GM23248 (cell line): ENCODE results near the gene SLC7A8.

Experiments
- EZH2 ChIP-seq: fragments of 200-600 bp; sonication (generic); IDR thresholded peaks from 2 replicates; pipeline ENCODE4 v1.6.1; 2018; ENCODE audit warnings: antibody characterized with exemption, mild to moderate bottlenecking; ENCODE audit not compliant: insufficient read depth, poor library complexity, severe bottlenecking
- EZH2phosphoT487 ChIP-seq: fragments of 200-600 bp; sonication (generic); IDR thresholded peaks from 2 replicates; pipeline ENCODE4 v1.6.1; 2018; ENCODE audit warnings: antibody characterized with exemption, moderate library complexity, mild to moderate bottlenecking, low read depth; ENCODE audit not compliant: insufficient read depth

DNA sequence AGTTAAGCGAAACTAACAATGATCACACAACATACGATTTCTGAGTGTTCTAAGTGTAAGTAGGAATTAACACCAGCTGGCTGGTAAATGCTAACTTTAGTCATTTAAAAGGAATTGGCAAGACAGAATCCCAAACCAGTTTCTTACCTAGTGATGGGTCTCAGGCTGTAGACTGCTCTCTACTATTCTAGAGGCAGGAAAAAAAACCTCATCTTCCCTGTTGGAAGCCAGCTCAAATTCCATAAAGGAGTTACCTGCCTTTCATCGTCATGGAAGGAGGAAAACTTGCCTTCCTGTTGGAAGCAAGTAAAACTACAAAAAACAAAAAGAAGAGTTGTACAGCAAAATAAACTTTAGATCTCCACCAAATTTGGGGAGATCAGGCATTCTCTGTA is 23.7 kb upstream of the SLC7A8 start:
- TF ChIP-seq EZH2: no peak
- TF ChIP-seq EZH2phosphoT487: no peak
